Measurements from ENCODE around the gene SPATA6L.
"Not testable (repeated sequence)": the region's sequence is repeated elsewhere in the genome, so short reads cannot be mapped to it uniquely, and the experiment has no call there.

Gene SPATA6L

DNA sequence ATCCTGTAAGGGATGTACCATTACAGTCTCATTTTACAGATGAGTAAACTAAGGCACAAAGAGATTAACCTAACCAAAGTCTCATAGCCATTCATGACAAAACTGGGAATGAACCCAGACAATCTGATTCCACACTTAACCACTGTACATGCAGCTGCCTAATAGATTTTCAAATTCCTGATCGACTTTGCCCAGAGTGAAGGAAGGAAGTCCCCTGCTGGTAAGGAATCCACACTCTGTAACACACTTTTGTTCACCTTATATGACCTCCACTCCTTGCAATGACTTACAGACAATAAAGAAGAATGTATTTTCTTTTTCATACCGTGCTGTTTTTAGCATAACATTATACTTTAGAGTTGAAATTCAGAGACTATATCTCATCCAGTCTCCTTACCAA lies 35.4 kb downstream of the SPATA6L start:
- DNase-seq (ENCODE audit: low spot score) = no peak

DNA sequence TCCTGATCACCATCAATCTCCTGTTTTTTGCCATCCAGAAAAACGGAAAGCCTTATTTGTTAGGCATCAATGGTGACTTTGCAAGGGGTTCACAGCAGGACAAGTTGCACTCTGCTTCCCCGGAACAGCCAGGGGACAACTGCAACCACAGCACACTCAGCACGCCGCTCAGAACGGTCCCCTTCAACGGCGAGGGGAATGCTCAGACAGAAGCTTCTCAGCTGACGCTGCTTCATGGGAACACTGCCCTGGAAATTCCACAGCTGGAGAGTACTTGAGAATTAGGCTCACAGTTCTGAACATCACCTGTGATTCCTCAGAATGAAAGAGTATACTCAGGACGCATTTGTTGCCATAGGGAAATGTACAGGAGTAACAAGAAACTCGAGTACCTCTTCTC lies 44.3 kb downstream of the SPATA6L start:
- no peak for DNase-seq (ENCODE audit: low spot score)

DNA sequence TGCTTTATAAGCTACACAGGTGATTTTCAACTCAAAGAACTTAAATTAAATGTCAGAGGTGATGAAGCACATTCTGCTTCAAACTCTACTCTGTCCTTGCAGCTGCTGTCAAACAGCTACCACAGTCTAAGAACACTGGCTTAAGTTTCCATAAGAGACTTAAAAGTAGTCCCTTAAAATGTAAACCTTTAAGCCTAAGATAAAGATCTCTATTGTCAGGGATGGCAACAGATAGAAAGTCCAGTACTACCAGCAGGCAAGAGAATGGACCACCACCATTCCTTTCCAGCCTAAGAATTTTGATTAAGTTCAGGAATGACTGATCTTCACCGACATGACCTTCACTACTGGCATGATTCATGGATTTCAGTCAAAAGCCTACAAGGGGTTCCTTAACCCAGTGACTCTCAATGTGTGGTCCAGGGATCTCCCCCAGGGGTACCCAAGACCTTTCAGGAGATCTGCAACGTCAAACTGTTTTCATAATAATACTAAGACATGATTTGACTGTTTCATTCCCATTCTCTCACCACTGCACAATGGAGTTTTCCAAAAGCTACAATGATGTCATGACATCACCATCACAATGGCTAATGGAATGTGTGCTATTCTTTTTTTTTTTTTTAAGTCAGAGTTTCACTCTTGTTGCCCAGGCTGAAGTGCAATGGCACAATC lies 45.3 kb downstream of the SPATA6L start:
- DNase-seq (ENCODE audit: low spot score) = no peak

DNA sequence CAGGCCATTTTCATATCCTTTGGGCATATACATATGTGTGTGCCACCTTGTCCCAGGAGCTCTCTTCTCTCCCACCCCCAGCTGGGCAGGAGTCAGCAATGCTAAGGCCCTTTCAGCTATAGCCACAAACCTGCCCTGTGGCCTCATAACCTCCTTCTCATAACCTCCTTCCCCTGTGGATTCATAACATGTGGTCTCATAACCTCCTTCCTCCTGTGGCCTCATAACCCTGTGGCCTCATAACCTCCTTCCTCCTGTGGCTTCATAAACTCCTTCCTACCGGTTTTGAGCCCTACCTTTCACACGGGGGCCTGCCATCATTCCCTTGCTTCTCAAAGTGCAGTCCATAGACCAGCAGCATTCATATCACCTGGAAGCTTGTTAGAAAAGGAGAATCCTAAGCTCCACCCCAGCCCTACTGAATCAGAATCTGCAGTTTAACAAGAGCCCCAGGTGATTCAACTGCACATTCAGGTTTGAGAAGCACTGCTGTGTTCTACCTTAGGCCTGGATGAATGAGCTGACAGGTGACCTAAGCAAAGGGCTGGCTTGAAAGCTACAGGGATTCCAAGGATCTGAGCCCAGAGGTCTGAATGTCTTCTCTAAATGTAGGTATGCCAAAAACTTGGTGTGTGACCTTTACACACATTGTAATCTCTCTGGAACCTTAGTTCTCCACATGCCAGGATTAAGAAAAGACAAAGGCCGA lies 46.1 kb downstream of the SPATA6L start:
- DNase-seq (ENCODE audit: low spot score) = no peak

DNA sequence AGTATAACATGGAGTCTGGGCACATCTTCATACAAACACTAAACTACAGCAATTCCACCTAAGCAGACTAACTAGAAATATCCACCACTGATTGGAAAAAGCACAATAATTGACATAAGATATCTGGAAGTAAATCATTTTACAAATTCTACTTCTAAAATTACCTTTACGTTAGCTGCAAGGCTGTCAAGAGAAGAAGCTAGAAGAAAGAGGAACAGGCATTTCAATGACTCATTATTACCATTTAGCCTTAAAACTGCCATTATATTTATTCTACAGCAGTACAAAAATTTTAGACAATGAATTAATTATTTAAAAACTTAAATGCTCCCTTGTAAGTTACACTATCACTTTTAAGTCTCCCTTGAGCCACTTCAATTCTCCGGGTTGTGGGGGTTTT lies 47.6 kb downstream of the SPATA6L start:
- no peak for DNase-seq (ENCODE audit: low spot score)

DNA sequence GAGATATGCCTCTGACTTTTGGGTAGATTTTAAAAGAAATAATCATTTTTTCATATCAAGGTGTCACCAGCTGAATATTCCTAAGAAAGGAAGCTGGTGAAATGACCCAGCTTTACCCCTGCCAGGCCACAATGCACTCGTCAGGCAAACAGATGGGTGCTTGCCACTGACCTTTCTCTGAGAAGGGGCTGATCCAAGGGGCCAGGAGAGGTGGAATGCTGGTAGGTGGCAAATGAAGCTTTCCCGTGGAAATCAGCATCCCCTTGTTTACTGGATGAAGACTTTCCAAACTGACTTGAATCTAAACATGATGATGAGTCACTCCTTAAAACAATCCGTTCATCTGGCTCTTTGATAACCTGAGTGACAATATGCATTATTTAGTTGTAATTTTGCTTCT lies 48.5 kb downstream of the SPATA6L start:
- DNase-seq (ENCODE audit: low spot score) = no peak

DNA sequence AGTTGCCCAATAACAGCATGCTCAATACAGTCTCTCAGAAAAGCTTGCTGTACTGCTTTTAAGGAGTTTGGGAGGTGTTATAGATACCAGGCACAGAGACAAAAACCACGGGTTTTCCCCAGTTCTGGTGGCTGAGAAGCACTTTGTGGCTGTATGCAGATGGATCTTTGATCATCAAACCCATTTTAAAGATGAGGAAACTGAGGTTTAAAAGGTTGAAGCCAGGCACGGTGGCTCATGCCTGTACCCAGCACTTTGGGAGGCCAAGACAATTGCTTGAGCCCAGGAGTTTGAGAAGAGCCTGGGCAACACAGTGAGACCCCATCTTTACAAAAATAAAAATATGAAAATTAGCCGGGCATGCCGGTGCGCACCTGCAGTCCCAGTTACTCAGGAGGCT lies 50.5 kb downstream of the SPATA6L start:
- DNase-seq (ENCODE audit: low spot score) = no peak

DNA sequence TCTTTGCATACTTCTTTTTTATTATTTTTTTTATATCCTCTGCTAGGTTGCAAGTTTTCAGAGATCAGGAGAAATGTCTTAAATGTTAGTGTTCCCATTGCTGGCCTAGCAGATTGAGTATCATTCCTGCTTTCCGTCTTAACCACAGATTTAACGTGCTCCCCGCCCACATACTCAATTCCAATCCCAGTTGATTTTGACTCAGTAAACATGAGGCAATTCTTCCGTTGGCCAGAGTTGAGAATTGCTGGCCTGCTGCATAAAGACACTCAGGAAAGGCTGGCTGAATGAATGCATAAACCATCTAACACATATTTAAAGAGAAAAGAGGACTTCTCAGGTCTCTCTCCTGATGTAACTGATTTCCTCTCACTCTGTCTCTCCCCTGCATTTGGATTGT lies 51.0 kb downstream of the SPATA6L start:
- DNase-seq (ENCODE audit: low spot score) = no peak

DNA sequence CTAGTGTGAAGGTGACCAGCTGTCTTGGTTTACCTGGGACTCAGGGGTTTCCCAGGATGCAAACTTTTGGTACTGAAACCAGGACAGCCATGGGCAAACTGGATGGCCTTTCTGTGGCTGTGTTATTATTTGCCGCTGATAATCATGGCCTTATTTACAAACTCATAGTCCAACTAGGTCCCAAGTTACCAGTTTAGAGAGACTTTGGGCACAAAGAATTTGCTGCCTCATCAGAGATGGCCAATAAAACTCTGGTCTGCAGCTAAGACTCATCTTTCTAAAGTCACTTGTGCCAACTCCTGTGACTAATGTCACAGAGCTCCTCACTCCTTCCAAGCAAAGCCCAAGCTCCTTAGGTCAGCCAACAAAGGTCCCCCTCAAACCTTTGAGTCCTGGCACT lies 51.7 kb downstream of the SPATA6L start:
- no peak for DNase-seq (ENCODE audit: low spot score)

DNA sequence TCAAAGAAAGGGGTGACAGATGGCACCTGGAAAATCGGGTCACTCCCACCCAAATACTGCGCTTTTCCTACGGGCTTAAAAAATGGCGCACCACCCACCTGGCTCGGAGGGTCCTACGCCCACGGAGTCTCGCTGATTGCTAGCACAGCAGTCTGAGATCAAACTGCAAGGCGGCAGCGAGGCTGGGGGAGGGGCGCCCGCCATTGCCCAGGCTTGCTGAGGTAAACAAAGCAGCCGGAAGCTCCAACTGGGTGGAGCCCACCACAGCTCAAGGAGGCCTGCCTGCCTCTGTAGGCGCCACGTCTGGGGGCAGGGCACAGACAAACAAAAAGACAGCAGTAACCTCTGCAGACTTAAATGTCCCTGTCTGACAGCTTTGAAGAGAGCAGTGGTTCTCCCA lies 60.2 kb downstream of the SPATA6L start:
- DNase-seq (ENCODE audit: low spot score) = not testable (repeated sequence)

DNA sequence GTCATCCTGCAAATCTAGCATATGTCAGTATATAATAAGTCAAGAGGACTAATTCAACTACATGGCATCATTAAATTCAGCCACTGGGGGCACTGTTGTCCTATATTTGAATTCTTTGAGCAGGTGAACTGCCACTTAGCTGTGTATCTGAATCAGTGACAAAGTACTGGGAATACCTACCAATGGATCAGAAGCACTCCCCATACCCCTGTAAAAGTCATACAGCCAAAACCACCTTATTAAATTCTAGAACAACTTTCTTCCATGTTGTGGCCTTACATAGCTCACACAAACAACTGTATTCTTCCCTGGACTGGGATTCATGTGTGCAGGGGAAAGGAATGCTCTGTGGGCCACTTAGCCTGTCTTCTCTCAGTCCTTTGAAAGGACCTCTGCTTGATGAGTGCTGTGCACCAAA lies 61.6 kb downstream of the SPATA6L start:
- DNase-seq (ENCODE audit: low spot score) = peak; percentile 79

DNA sequence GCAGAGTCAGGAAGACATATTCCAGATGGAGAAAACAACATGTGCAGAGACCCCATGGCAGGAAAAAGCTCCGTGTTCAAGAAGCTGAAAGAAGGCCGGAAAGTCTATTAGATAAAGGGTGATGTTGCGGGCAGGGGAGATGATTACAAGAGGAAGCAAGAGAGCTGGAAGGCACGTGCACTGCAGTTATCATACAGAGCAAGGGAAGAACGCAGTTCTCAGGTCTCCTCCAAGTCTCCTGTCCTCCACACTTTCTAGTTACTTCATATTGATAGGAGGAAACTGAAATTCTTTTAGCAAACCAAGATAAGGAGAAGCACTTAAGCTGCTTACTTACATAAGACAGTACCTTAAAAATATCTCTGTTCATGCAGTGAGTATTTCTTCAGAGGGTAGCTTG lies 62.5 kb downstream of the SPATA6L start:
- DNase-seq (ENCODE audit: low spot score) = no peak

DNA sequence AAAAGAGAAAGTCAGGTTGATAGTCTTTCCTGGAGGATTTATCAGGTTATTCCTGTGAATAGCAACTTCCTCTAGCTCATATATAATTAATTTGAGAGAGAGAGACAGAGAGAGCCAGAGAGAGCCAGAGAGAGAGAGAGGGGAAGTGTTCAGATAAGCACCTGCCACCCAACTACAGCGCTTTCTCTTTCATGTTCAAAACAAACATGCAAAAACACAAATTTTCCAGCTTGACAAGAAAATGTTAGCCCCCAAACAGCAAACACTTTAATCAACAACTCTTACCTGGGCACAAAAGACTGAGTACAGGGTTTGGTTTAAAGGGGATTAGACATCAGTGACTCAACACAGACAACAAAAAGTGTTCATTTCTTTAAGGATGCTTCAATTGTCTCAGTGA lies 65.9 kb downstream of the SPATA6L start:
- DNase-seq (ENCODE audit: low spot score) = no peak

DNA sequence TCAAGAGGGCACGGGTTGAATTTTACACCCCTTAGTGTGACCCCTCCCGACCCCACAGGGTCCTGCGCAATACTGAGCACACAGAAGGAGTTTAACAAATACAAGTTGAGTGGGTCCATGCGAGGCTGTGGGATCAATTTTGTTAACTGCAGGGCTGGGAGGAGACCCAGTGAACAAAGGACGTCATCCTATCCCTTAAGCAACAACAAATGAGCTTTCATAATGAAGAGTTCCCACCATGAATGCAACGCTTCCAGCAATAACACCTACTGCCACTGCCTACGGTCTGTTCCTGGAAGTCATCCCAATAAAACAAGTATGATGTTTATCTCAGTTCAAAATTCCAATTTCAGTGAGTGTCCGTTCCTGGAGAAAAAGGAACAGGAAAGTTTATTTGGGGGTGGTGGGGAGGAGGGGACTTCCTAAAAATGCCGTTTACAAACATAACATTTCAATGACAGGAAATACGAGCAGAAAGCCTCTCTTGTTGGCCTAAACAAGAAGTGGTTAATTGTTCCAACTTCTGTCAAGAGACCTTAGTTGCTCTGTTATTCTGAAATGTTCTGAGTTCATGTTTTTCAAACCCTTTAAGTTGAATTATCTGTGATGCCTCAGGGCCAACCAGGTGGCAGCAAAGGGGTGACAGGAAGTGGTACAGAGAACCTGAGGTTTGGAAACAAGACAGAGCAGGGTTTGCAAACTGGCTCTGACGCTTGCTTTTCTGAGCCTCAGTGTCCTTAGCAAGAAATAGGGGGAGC lies 69.9 kb downstream of the SPATA6L start:
- no peak for DNase-seq (ENCODE audit: low spot score)

DNA sequence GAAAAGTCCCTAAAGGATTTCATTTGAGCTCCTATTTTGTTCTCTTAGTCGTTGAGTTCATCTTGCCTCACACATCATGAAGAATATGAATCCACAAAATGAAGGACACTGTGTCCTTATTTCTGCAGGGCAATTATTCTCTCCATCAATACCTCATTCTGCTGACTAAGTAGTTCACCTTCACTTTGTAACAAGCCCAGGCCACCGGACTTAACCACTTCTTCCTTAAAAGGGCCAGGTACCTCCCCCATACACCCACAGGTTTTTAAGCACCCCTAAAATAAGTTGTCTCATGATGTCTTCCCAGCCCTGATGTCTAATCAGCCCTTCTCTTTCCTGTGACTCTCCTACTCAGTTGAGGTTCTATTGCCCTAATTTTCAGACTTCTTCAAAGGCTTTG lies 71.3 kb downstream of the SPATA6L start:
- no peak for DNase-seq (ENCODE audit: low spot score)

DNA sequence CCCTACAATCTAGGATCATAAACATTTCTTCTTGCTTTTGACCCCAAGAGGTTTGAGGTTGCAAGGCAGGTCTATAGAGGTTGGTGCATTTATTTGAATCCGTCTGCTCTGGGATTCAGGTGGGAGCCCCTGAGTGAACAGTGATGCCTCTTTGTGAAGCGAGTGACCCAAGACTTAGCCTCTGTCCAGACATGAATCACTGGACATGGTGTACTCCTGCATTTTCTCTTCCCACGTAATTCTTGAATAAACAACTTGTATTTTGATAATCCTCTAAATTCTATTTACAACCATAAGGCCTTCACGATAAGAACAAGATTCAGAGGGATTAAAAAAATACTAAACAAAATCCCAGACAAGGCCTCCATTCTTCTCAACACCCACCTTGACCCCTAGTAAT lies 71.7 kb downstream of the SPATA6L start:
- no peak for DNase-seq (ENCODE audit: low spot score)

DNA sequence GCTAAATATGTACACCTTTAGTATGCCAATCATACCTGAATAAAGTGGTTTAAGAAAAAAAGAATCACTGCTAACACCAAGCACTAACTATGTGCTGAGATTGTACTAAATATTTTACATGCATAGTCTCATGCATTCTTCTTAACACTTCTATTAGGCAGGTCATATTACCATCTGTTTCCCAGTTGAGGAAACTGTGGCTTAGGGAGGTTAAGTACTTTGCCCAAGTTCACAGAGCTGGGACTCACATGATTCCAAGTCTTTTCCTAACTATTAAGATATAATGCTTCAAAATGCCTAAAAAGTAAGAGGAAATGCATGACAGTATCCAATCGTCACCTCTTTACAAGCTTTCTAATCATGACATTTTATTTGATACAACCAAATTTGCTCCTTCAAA lies 73.4 kb downstream of the SPATA6L start:
- DNase-seq (ENCODE audit: low spot score) = no peak

DNA sequence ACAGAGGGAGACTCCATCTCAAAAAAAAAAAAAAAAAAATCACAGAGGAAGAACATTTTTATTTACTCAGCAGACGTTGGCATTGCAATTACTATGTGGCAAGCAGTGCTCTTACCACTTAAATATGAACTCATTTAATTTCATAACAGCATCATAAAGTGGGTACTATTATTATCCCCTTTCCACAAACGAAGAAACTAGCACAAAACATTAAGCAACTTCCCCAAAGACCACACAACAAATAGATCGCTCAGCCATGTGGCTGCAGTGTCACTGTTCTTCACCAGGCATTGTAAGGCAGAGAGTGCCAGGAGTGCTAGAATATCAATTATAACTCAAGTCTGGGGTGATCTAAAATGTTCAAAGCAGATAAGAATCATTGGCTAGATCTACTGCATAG lies 74.0 kb downstream of the SPATA6L start:
- DNase-seq (ENCODE audit: low spot score) = no peak

DNA sequence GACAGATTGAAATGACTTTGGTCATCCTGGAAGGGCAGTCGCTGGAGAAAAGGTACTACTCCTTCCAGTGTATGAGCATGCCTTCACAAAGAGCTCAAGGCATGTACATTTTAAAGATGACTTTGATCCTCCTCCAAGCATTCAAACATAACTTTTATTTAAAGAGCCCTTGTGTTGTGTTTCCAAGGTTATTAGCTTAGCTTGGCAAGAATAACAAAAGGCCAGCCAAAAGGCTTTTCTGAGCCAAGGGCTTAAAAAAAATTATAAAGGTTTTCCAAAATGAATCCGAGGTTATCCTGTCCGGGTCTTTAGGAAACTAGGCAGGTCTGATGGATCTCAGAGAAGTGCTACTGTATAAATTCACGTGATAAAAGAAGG lies 75.2 kb downstream of the SPATA6L start:
- DNase-seq (ENCODE audit: low spot score) = no peak

DNA sequence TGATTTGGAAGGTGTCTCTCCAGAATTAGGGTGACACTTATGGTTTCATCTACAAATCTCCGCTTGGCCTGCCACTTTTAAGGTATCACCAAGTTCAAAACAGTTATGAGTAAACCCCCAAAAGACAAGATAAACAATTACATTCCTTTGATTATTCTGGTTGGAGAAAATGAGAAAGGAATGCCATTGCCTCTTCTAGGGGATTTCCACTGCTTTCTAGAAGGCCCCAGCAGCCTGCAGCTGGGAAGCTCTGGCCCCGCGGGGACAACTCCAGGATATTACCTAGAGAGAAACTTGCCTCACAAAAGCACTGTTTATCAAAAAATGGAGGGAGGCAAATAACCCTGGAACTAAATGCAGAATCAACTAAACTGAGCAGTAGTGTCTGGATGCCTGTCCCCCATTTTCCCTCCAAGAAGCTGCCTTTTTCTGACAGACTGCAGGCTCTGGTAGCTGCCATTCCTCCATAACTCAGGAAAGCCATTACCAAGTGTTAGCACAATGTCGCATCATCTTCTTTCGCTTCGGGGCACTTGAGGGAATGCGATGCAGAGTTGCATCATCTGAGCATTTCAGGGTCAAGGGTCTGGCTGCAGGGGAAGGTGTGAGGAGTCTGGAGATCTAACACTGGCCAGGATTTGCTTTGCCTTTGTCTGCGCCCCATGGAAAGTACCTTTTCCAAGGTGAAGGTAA lies 75.7 kb downstream of the SPATA6L start:
- DNase-seq (ENCODE audit: low spot score) = no peak

DNA sequence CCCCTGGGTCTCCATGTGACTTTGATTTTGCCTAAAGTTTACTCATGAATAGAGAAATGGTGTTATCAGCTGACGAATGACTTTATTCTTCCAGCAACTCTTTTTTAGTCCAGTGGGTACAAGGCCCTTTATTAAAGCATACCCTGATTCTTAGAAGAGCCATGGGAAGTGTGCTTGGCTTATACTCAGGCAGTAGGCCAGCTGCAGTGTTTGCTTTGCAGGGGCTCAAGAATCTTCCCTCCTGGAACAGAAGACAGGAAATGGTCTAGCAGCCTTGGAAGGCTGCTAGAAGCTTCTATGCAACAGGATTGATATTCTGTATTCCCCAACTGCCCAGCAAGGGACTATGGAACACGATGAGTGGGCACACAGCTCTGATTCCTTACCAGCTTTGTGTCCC lies 77.6 kb downstream of the SPATA6L start:
- DNase-seq (ENCODE audit: low spot score) = no peak

DNA sequence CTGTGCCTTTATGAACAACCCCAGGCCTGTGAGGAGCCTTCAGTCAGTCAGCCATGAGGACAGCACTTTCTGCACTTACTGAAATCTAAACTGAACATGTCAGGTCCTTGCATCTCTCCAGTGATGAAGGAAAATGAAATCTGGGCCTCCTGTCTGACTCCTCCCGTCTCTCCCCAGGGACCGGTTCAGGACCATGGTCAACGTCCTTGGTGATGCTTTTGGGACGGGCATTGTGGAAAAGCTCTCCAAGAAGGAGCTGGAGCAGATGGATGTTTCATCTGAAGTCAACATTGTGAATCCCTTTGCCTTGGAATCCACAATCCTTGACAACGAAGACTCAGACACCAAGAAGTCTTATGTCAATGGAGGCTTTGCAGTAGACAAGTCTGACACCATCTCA lies 81.1 kb downstream of the SPATA6L start:
- DNase-seq (ENCODE audit: low spot score) = no peak

DNA sequence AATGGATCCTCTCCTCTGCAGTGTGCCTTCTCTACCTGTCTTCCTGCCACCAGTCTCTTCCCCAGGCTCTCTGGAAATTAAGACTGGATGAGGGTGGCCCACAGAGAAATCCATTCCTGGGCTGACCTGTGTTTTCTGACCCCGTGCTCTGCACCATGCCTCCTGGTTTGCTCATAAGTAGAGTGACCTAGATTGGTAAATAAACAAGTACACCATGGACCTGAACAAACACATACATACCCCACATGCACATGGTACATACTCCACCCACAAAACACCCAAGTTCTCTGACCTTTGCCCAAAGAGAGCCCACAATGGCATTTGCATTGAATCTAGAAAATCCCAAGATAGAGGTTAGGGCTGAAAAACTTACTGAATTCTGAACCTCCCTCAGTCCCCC lies 81.6 kb downstream of the SPATA6L start:
- no peak for DNase-seq (ENCODE audit: low spot score)
